ENCODE results near the gene PLA2G4A. TPM values are rescaled to one million over a fixed set of nuclear protein-coding genes. Genes with fewer than 3 reads are reported as not detected.

Gene PLA2G4A
- total and polyA plus RNA-seq, 2 donors (not counting 3 experiments of a cell fraction or from before 2014, with no cell fraction given): 8.2 to 13.3 TPM

GRCh38 chr1:186965847-186966246 lies 137.1 kb downstream of the PLA2G4A start:
- CTCF ChIA-PET: no interaction called here

More at GRCh38 chr1:186965847-186966246, 137.1 kb downstream of the PLA2G4A start:
- Histone ChIP-seq H3K9me1 (replicated peaks; ENCODE audit: control insufficient read depth, extremely low read depth, insufficient read depth, low read length) (no peaks in the 10 kb centered on the region), H3K27me3 (ENCODE audit: control insufficient read depth in 2 of 2, insufficient read depth in 2 of 2, low read length in 2 of 2) (no peaks in the 10 kb centered on the region), H3K27ac (ENCODE audit: insufficient read depth, low read depth, low read length) (no peak overlapping the region), H3K9ac (replicated peaks; ENCODE audit: extremely low read depth, insufficient read depth, low read length) (no peak overlapping the region), H3K4me2 (ENCODE audit: insufficient read depth, low read length) (no peak overlapping the region), H4K20me1 (replicated peaks; ENCODE audit: control insufficient read depth, extremely low read depth, insufficient read depth, low read length) (no peaks in the 10 kb centered on the region), H3K36me3 (ENCODE audit: control insufficient read depth in 2 of 2, extremely low read depth in 1 of 2, insufficient read depth in 2 of 2, low read length in 2 of 2) (peaks cover 0 to 2% of the 10 kb centered on the region in 2 experiments), H3K9me3 (replicated peaks; ENCODE audit: control insufficient read depth, insufficient read depth, low read length) (no peaks in the 10 kb centered on the region), H3K4me1 (ENCODE audit: control insufficient read depth, extremely low read depth, insufficient read depth, low read length) (peaks cover 7% of the 10 kb centered on the region), H3K4me3 (replicated peaks in 1 of 3; ENCODE audit: insufficient read depth in 1 of 3, low read depth in 1 of 3, low read length in 3 of 3) (no peak overlapping the region), H2AFZ (ENCODE audit: low read depth, low read length) (no peak overlapping the region), H3K79me2 (ENCODE audit: control insufficient read depth, insufficient read depth, low read length) (no peaks in the 10 kb centered on the region)
- FAIRE-seq (no peak), DNase-seq (ENCODE audit: low read depth, low spot score) (no peak)
- dilution Hi-C loops (cut with MboI; ENCODE audit: extremely low pct_ligation_motif_present, low sequenced_read_pairs): no loop called here
- TF ChIP-seq GATA2 (IDR thresholded peaks at IDR 0.05; ENCODE audit: insufficient read depth, insufficient read length, low read depth, low read length) (no peak), MAX (IDR thresholded peaks at IDR 0.05; ENCODE audit: insufficient read depth, insufficient read length) (no peak), JUN (IDR thresholded peaks at IDR 0.05; ENCODE audit: borderline replicate concordance, insufficient read depth, insufficient read length, low read depth) (no peak), POLR2AphosphoS5 (IDR thresholded peaks at IDR 0.05; ENCODE audit: insufficient read depth, low read depth, low read length) (no peak), FOS (IDR thresholded peaks at IDR 0.05; ENCODE audit: borderline replicate concordance, insufficient read depth, low read length) (no peak), MYC (IDR thresholded peaks at IDR 0.05; ENCODE audit: low read depth, low read length) (no peak), CTCF (IDR thresholded peaks at IDR 0.05; ENCODE audit: extremely low read depth in 1 of 2, insufficient read depth in 1 of 2, low read depth in 1 of 2, low read length in 2 of 2) (no peak), EZH2 (IDR thresholded peaks at IDR 0.05; ENCODE audit: borderline replicate concordance, low read depth, low read length, severe bottlenecking) (no peak), POLR2A (IDR thresholded peaks at IDR 0.05; ENCODE audit: low read depth, low read length) (no peak)
- POLR2A ChIA-PET: no interaction called here
- BruUV-seq (replicated peaks): no TSS peak
- intact Hi-C loops (cut with micrococcal nuclease): no loop called here
